ENCODE results near the gene IRX4. TPM values are rescaled to one million over a fixed set of nuclear protein-coding genes. Genes with fewer than 3 reads are reported as not detected.

IRX4 gene
- total RNA-seq, 6 donors from 2014 or later = 1.7 TPM; not detected in 5

GRCh38 chr5:1929108-1929991, 46.6 kb upstream of the IRX4 start:
- Histone ChIP-seq H3K27ac (no peak overlapping the region), H3K9me3 (no peaks in the 10 kb centered on the region), H3K27me3 (peaks cover 0 to 8% (median 4%) of the 10 kb centered on the region in 4 donors), H3K4me1 (peaks cover 0 to 14% (median 5%) of the 10 kb centered on the region in 4 donors), H3K36me3 (no peaks in the 10 kb centered on the region), H3K4me3 (no peak overlapping the region)
- DNase-seq (no peak), ATAC-seq (ENCODE audit: low FRiP score in 2 of 2) (no peak)
- TF ChIP-seq POLR2A (IDR thresholded peaks at IDR 0.05) (no peak), CTCF (IDR thresholded peaks at IDR 0.05) (no peak), EP300 (IDR thresholded peaks at IDR 0.05) (no peak), POLR2AphosphoS5 (IDR thresholded peaks at IDR 0.05) (no peak)
- 78 to 85% methylated on average over 9 of the region's 9 CpGs for WGBS, 2 donors

- Histone ChIP-seq H3K27me3 (peaks cover 0 to 8% (median 4%) of the 10 kb centered on the region in 4 donors), H3K4me1 (peaks cover 0 to 14% (median 5%) of the 10 kb centered on the region in 4 donors), H3K4me3 (no peak overlapping the region), H3K27ac (no peak overlapping the region), H3K9me3 (no peaks in the 10 kb centered on the region), H3K36me3 (no peaks in the 10 kb centered on the region)
- no peak for DNase-seq
- TF ChIP-seq POLR2AphosphoS5 (IDR thresholded peaks at IDR 0.05) (no peak), CTCF (IDR thresholded peaks at IDR 0.05) (no peak), EP300 (IDR thresholded peaks at IDR 0.05) (no peak), POLR2A (IDR thresholded peaks at IDR 0.05) (no peak)
- 72 to 74% methylated on average over 22 to 27 of the region's 30 CpGs for WGBS, 2 donors
- no peak for ATAC-seq (ENCODE audit: low FRiP score in 2 of 2)
Observed at GRCh38 chr5:1926471-1927341, 44.0 kb upstream of the IRX4 start.

- H3K36me3 ChIP-seq = no peaks in the 10 kb centered on the region
- TF ChIP-seq CTCF (IDR thresholded peaks at IDR 0.05) (no peak), POLR2AphosphoS5 (IDR thresholded peaks at IDR 0.05) (no peak), POLR2A (IDR thresholded peaks at IDR 0.05) (no peak), EP300 (IDR thresholded peaks at IDR 0.05) (no peak)
- no peaks in the 10 kb centered on the region for H3K9me3 ChIP-seq
- H3K4me3 ChIP-seq = no peak overlapping the region
- ATAC-seq (ENCODE audit: low FRiP score in 2 of 2) (no peak), DNase-seq (no peak)
- H3K27me3 ChIP-seq = peaks cover 0 to 8% (median 4%) of the 10 kb centered on the region in 4 donors
- H3K4me1 ChIP-seq = peaks cover 0 to 8% (median 5%) of the 10 kb centered on the region in 4 donors
- 63 to 67% methylated on average over 1 of the region's 5 CpGs for WGBS, 2 donors
- H3K27ac ChIP-seq = no peak overlapping the region
Observed at GRCh38 chr5:1926071-1926440, 43.3 kb upstream of the IRX4 start.

GRCh38 chr5:1925111-1926070, 42.7 kb upstream of the IRX4 start:
- H3K27ac ChIP-seq = no peak overlapping the region
- H3K4me3 ChIP-seq = no peak overlapping the region
- no peaks in the 10 kb centered on the region for H3K36me3 ChIP-seq
- TF ChIP-seq EP300 (IDR thresholded peaks at IDR 0.05) (no peak), POLR2AphosphoS5 (IDR thresholded peaks at IDR 0.05) (no peak), CTCF (IDR thresholded peaks at IDR 0.05) (no peak)
- ATAC-seq (ENCODE audit: low FRiP score in 2 of 2) (no peak), DNase-seq (no peak)
- H3K9me3 ChIP-seq = no peaks in the 10 kb centered on the region
- WGBS, 2 donors = 70 to 73% methylated on average over 12 to 25 of the region's 25 CpGs
- peaks cover 0 to under 1% (median under 1%) of the 10 kb centered on the region in 4 donors for H3K27me3 ChIP-seq
- H3K4me1 ChIP-seq = peaks cover 0 to 2% (median 0%) of the 10 kb centered on the region in 4 donors
